Esophagus muscularis mucosa (tissue), 4 donors: ENCODE measurements around the gene FBXL19. TPM values are rescaled to one million over a fixed set of nuclear protein-coding genes. Genes with fewer than 3 reads are reported as not detected.
A peak's percentile ranks its signal among the peaks of the same experiment; 100 is the strongest.

Experiments
- DNase-seq: peaks from one replicate; pipeline ENCODE4 v3.0.0-alpha.2; 2017; ENCODE audit errors: extremely low spot score
- H3K27ac ChIP-seq, 4 donors: fragments of 200-600 bp; sonication (generic); replicated peaks in 1 of 4; 1 replicate in 3 of 4; 2 replicates in 1 of 4; pipeline ENCODE4 v1.5.1; 2016 to 2019; ENCODE audit warnings: mild to moderate bottlenecking in 1 of 4
- H3K27me3 ChIP-seq, 4 donors: fragments of 200-600 bp; sonication (generic); one replicate each; pipeline versions ENCODE4 v1.5.1 to v1.6.0; 2016 to 2019
- H3K36me3 ChIP-seq, 4 donors: fragments of 200-600 bp; sonication (generic); one replicate each; pipeline ENCODE4 v1.5.1; 2016 to 2019
- H3K4me1 ChIP-seq, 4 donors: fragments of 200-600 bp; sonication (generic); one replicate each; pipeline ENCODE4 v1.5.1; 2016 to 2019
- H3K4me3 ChIP-seq, 4 donors: fragments of 200-600 bp; sonication (generic); 1 replicate in 2 of 4; 2 replicates in 2 of 4; pipeline ENCODE4 v1.5.1; 2016 to 2019; ENCODE audit warnings: mild to moderate bottlenecking in 4 of 4, moderate library complexity in 1 of 4
- H3K9me3 ChIP-seq, 4 donors: fragments of 200-600 bp; sonication (generic); 1 replicate in 3 of 4; 2 replicates in 1 of 4; pipeline ENCODE4 v1.5.1; 2016 to 2019
- CTCF ChIP-seq, 3 experiments: fragments of 200-600 bp in 2 of 3; fragments of 450-650 bp in 1 of 3; sonication (generic) in 2 of 3; IDR thresholded peaks; one replicate each; pipeline ENCODE4 v1.5.1; 2017 to 2019; ENCODE audit warnings: antibody characterized with exemption in 3 of 3, mild to moderate bottlenecking in 2 of 3, moderate library complexity in 1 of 3
- EP300 ChIP-seq: sonication (generic); formaldehyde crosslinking; IDR thresholded peaks from one replicate; pipeline ENCODE4 v1.6.1; 2017; ENCODE audit warnings: antibody characterized with exemption
- POLR2A ChIP-seq: fragments of 450-650 bp; IDR thresholded peaks from one replicate; pipeline ENCODE4 v1.6.1; 2017; ENCODE audit warnings: antibody characterized with exemption, moderate library complexity, mild to moderate bottlenecking, low read depth
- POLR2AphosphoS5 ChIP-seq, 2 donors: sonication (generic); formaldehyde crosslinking; IDR thresholded peaks; one replicate each; pipeline ENCODE4 v1.6.1; 2017; ENCODE audit warnings: antibody characterized with exemption in 2 of 2
- WGBS: methylation state at CpG from one replicate; pipeline ENCODE4 v1.1.5; 2018; 5-methylcytosine and 5-hydroxymethylcytosine counted together
- intact Hi-C: fragments of 100-400 bp; cut with DNase I; formaldehyde crosslinking; loops from one replicate; pipeline ENCODE4 v1.15.1; 2023
- total RNA-seq, 4 donors: library from RNA; depleted of rRNA; stranded (reverse); fragments of >200 nt; gene quantifications; one replicate each; pipeline versions ENCODE4 v1.1.0 to v1.2.1, GENCODE V29; 2016

Gene FBXL19
- total RNA-seq, 4 donors from 2014 or later: 12.1 to 28.1 (median 17.7) TPM

- Histone ChIP-seq H3K36me3 (peaks cover 33 to 83% (median 75%) of the 10 kb centered on the region in 4 donors), H3K27me3 (no peaks in the 10 kb centered on the region), H3K27ac (peak overlapping the region in 2 of 4 donors; percentile 36 to 44), H3K4me1 (peaks cover 11 to 22% (median 20%) of the 10 kb centered on the region in 4 donors), H3K4me3 (no peak overlapping the region), H3K9me3 (no peaks in the 10 kb centered on the region)
- no peak for DNase-seq
- TF ChIP-seq EP300 (no peak), POLR2A (no peak), CTCF (IDR thresholded peaks at IDR 0.05) (no peak), POLR2AphosphoS5 (IDR thresholded peaks at IDR 0.05) (no peak)
- 77% methylated on average over 15 of the region's 17 CpGs for whole genome bisulfite sequencing
- intact Hi-C loops: no loop called here
These were observed 59.3 kb downstream of the FBXL19 start for GRCh38 chr16:30982548-30983288.

- H3K4me3 ChIP-seq: no peak overlapping the region
- no peaks in the 10 kb centered on the region for H3K27me3 ChIP-seq
- WGBS: 84% methylated on average over 13 of the region's 25 CpGs
- H3K4me1 ChIP-seq: peaks cover 11 to 22% (median 20%) of the 10 kb centered on the region in 4 donors
- no peak for DNase-seq
- H3K27ac ChIP-seq: peak overlapping the region in 2 of 4 donors; percentile 36 to 44
- no peak for TF ChIP-seq CTCF (IDR thresholded peaks at IDR 0.05)
- TF ChIP-seq POLR2A: no peak
- intact Hi-C loops: no loop called here
- H3K9me3 ChIP-seq: no peaks in the 10 kb centered on the region
- peaks cover 32 to 83% (median 75%) of the 10 kb centered on the region in 4 donors for H3K36me3 ChIP-seq
These were observed 60.0 kb downstream of the FBXL19 start for GRCh38 chr16:30983289-30983889.

GRCh38 chr16:30983898-30984610 is 60.7 kb downstream of the FBXL19 start:
- 83% methylated on average over 6 of the region's 14 CpGs for WGBS
- Histone ChIP-seq H3K4me1 (peaks cover 11 to 22% (median 20%) of the 10 kb centered on the region in 4 donors), H3K27me3 (no peaks in the 10 kb centered on the region), H3K4me3 (no peak overlapping the region), H3K36me3 (peaks cover 31 to 77% (median 70%) of the 10 kb centered on the region in 4 donors), H3K27ac (peak overlapping the region; percentile 44 to 77 (median 72)), H3K9me3 (no peaks in the 10 kb centered on the region)
- intact Hi-C loops: loop anchor here (2.0 kb wide), 1 partner anchor 459 kb away; the partner anchor contains the start of gene ZNF843
- no peak for TF ChIP-seq POLR2A
- TF ChIP-seq EP300: no peak
- TF ChIP-seq POLR2AphosphoS5 (IDR thresholded peaks at IDR 0.05): peak in 1 of 2 donors; percentile 3
- no peak for TF ChIP-seq CTCF (IDR thresholded peaks at IDR 0.05)
- no peak for DNase-seq

DNA sequence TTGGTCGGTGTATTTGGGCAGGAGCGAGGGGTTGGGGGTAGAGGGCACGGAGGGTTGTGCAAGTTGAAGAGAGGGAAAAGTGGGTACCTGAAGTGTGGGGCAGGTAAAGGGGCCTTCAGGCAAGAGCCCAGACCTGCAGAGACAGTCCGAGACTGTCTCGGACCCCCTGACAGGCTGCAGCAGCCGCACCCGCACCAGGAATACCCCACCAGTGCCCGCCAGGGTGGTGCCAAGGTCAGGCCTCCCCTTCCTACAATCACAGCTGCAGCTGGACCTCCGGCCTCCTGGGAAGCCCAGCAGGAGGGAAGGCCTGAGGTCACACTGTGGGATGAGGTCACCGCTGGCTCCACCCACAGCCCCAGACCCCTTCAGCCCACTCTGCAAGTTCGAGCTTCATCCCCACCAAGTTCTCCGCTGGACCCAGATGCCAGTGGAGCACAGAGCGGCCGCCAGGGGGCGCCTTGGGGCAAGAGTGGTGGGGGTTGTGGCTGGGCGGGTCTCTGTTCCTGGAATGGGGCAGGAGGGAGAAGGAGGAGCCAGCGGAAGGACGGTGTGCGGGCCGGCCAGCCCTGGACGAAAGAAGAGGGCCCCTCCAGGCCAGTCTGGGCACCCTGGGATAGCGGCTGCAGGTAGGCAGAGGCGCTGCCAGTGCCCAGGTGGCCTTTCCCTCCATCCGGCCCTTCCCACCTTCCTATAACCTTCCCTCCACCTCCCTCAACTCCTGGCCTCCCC is 61.5 kb downstream of the FBXL19 start, which contains the start of gene HSD3B7:
Gene HSD3B7 (plus strand): TSS at position 539 of the 732 bp plus-strand sequence. CDS start 452 bp downstream, outside the sequence.
- Histone ChIP-seq H3K9me3 (no peaks in the 10 kb centered on the region), H3K27me3 (no peaks in the 10 kb centered on the region), H3K4me3 (peak within 1 kb of the TSS; percentile 50 to 64 (median 53)), H3K4me1 (peaks cover 11 to 22% (median 20%) of the 10 kb centered on the region in 4 donors), H3K27ac (peak within 1 kb of the TSS; percentile 66 to 77 (median 72)), H3K36me3 (peaks cover 23 to 69% (median 62%) of the 10 kb centered on the region in 4 donors)
- DNase-seq: peak; percentile 98
- 31% methylated on average over 16 of the region's 24 CpGs for WGBS
- intact Hi-C loops: loop anchor here (2.0 to 5.0 kb wide), 4 partner anchors 112 to 882 kb away; partner anchors contain the start of gene ZNF843
- TF ChIP-seq EP300 (no peak), POLR2AphosphoS5 (IDR thresholded peaks at IDR 0.05) (peak; percentile 57 to 76), POLR2A (no peak), CTCF (IDR thresholded peaks at IDR 0.05) (peak; percentile 93 to 97 (median 93))
